Fibroblast of mammary gland (primary cell): Measurements from ENCODE around the gene GPX6.

ENCODE experiments used
- DNase-seq: peaks from one replicate; pipeline ENCODE4 v3.0.0-alpha.2; 2010; ENCODE audit warnings: low read depth
- H3K4me3 ChIP-seq: 2 replicates; pipeline ENCODE4 v1.5.1; 2011; ENCODE audit warnings: low read depth, mild to moderate bottlenecking, low read length, moderate library complexity; ENCODE audit not compliant: control insufficient read depth
- TF ChIP-seq, protein P1 (sequence below): conservative IDR thresholded peaks from 2 replicates; pipeline ENCODE4 v1.5.1; 2011; ENCODE audit warnings: low read depth, low read length, inconsistent platforms; ENCODE audit not compliant: control insufficient read depth, insufficient read depth

GPX6 gene

DNA sequence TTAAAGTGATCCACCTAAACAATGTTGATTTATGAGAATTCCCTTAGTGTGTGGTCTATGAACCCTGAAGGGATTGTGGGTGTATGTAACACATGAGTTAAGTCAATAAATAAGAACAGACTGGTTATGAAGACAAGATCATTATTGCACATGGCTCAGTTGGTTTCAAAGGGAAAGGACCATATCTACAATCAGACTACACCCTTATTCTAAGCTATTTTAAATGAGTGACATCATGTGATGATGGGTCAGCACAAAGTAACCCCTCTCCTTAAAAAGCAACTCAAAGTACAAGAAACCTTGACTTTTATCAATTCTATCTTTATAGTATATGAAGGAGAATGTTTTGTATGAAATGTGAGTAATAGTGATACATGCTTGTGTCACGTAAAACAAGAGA lies 57.0 kb downstream of the GPX6 start:
- H3K4me3 ChIP-seq = no peak overlapping the region
- DNase-seq = no peak
- TF ChIP-seq, protein P1, sequence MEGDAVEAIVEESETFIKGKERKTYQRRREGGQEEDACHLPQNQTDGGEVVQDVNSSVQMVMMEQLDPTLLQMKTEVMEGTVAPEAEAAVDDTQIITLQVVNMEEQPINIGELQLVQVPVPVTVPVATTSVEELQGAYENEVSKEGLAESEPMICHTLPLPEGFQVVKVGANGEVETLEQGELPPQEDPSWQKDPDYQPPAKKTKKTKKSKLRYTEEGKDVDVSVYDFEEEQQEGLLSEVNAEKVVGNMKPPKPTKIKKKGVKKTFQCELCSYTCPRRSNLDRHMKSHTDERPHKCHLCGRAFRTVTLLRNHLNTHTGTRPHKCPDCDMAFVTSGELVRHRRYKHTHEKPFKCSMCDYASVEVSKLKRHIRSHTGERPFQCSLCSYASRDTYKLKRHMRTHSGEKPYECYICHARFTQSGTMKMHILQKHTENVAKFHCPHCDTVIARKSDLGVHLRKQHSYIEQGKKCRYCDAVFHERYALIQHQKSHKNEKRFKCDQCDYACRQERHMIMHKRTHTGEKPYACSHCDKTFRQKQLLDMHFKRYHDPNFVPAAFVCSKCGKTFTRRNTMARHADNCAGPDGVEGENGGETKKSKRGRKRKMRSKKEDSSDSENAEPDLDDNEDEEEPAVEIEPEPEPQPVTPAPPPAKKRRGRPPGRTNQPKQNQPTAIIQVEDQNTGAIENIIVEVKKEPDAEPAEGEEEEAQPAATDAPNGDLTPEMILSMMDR = no peak
